ENCODE measurements around the gene MAP2K5. TPM values are rescaled to one million over a fixed set of nuclear protein-coding genes. Genes with fewer than 3 reads are reported as not detected.

MAP2K5 gene
- total RNA-seq, 1 experiment from 2014 or later = 15.0 TPM

DNA sequence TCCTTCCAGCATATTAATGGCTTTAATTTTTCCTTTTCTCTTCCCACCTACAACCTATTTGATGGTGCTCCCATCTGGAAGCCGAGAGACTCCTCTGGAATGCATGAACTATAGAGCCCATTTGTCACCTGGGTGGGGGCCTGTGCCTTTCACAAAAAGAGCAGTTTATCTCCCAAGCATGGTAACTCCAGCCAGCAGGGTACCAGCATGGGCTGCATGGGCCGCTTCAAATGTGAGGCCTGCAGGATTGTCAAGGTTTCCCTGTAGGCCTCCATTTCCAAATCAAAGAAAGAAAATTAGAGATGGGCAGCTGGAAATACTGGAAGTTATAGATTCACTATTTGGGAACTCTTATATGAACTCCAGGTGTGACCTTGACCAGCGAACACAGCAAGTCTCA is 232.1 kb downstream of the MAP2K5 start:
- Histone ChIP-seq H3K23me2 (ENCODE audit: insufficient read length, low read depth, low read length, poor library complexity, severe bottlenecking) (no peaks in the 10 kb centered on the region), H3K18ac (ENCODE audit: insufficient read length, low read depth, low read length) (no peak overlapping the region), H3K27me3 (ENCODE audit: insufficient read depth, low read length) (no peaks in the 10 kb centered on the region), H2AK5ac (ENCODE audit: insufficient read length, low read length) (no peak overlapping the region), H2BK12ac (ENCODE audit: insufficient read length, low read depth, low read length) (no peak overlapping the region), H3K4me1 (ENCODE audit: insufficient read depth, low read length) (no peaks in the 10 kb centered on the region; the same call in 1 of the 2 replicates), H3K9ac (ENCODE audit: extremely low read depth, insufficient read length, low read length) (no peak overlapping the region), H4K5ac (ENCODE audit: insufficient read length, low read depth, low read length) (no peak overlapping the region), H2AFZ (ENCODE audit: low read length) (no peak overlapping the region), H3K56ac (ENCODE audit: insufficient read length, low read depth, low read length) (no peak overlapping the region), H3K9me3 (ENCODE audit: control insufficient read depth, low read depth, low read length) (no peaks in the 10 kb centered on the region), H3K23ac (ENCODE audit: insufficient read length, low read depth, low read length) (no peak overlapping the region), H2BK20ac (ENCODE audit: low read depth, low read length, poor library complexity, severe bottlenecking) (no peak overlapping the region), H2BK120ac (ENCODE audit: low read depth, low read length, poor library complexity, severe bottlenecking) (no peak overlapping the region), H4K8ac (replicated peaks; ENCODE audit: insufficient read length, low read depth, low read length) (no peak overlapping the region), H4K20me1 (ENCODE audit: control insufficient read depth, insufficient read depth, insufficient read length) (no peaks in the 10 kb centered on the region), H3K4me2 (ENCODE audit: insufficient read depth, insufficient read length, low read length) (no peak overlapping the region), H3T11ph (ENCODE audit: low read length) (no peak overlapping the region), H3K79me1 (ENCODE audit: insufficient read depth, low read depth, low read length, poor library complexity, severe bottlenecking) (no peaks in the 10 kb centered on the region), H3K27ac (ENCODE audit: insufficient read length, low read depth, low read length) (no peak overlapping the region), H3K14ac (ENCODE audit: insufficient read depth, low read length) (no peak overlapping the region), H4K91ac (ENCODE audit: insufficient read length, low read depth, low read length) (no peak overlapping the region), H3K79me2 (ENCODE audit: insufficient read depth, low read length) (no peaks in the 10 kb centered on the region), H2BK15ac (ENCODE audit: low read depth, low read length) (no peak overlapping the region), H2BK5ac (ENCODE audit: insufficient read length, low read length) (no peak overlapping the region), H3K4ac (ENCODE audit: low read depth, low read length) (no peak overlapping the region)
- DNase-seq = no peak
- Mint-ChIP-seq H3K36me3 (ENCODE audit: insufficient read depth in 1 of 3, low read depth in 3 of 3) (no peaks in the 10 kb centered on the region), H3K4me3 (no peak overlapping the region), H3K9me3 (no peaks in the 10 kb centered on the region; a peak in 1 of 5 replicates), H3K4me1 (peaks cover 20 to 55% of the 10 kb centered on the region in 2 experiments), H3K27me3 (ENCODE audit: low read depth) (no peaks in the 10 kb centered on the region), H3K27ac (no peak overlapping the region)
- TF ChIP-seq CTCF (conservative IDR thresholded peaks at IDR 0.05) = no peak
- no CpG with 5 or more reads among the region's 3 CpGs for WGBS (ENCODE audit: extremely low coverage, insufficient read length, low lambda C conversion rate)
